ENCODE data around the gene SMG6.

DNA sequence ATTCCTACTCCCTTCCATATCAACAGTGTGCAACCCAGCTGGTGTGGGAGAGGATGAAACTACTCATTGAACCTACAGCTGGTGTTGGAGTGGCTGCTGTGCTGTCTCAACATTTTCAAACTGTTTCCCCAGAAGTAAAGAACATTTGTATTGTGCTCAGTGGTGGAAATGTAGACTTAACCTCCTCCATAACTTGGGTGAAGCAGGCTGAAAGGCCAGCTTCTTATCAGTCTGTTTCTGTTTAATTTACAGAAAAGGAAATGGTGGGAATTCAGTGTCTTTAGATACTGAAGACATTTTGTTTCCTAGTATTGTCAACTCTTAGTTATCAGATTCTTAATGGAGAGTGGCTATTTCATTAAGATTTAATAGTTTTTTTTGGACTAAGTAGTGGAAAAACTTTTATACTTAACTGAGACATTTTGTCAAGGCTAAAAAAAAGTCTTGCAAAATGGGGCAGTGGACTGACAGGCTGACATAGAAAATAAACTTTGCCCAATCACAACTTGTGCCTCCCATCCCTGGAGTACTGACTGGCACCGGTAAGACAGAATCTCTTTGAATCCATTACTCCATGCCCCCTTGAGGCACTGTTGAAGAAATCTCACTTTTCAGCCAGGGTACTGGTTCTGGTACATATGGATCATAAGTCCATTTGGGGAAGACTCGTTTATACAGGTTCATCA lies 20.2 kb upstream of the SMG6 start:
- TF ChIP-seq, protein P1, sequence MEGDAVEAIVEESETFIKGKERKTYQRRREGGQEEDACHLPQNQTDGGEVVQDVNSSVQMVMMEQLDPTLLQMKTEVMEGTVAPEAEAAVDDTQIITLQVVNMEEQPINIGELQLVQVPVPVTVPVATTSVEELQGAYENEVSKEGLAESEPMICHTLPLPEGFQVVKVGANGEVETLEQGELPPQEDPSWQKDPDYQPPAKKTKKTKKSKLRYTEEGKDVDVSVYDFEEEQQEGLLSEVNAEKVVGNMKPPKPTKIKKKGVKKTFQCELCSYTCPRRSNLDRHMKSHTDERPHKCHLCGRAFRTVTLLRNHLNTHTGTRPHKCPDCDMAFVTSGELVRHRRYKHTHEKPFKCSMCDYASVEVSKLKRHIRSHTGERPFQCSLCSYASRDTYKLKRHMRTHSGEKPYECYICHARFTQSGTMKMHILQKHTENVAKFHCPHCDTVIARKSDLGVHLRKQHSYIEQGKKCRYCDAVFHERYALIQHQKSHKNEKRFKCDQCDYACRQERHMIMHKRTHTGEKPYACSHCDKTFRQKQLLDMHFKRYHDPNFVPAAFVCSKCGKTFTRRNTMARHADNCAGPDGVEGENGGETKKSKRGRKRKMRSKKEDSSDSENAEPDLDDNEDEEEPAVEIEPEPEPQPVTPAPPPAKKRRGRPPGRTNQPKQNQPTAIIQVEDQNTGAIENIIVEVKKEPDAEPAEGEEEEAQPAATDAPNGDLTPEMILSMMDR (IDR thresholded peaks at IDR 0.05; ENCODE audit: insufficient read depth, low read length, poor library complexity, severe bottlenecking) = no peak
- TF ChIP-seq EZH2phosphoT487 (conservative IDR thresholded peaks at IDR 0.05; ENCODE audit: low read length) = no peak
